HepG2 (cell line): ENCODE results near the gene PLA2G12B. TPM values are rescaled to one million over a fixed set of nuclear protein-coding genes. Genes with fewer than 3 reads are reported as not detected.

ENCODE experiments used
- FLYWCH1 ChIP-seq: sonication (generic); formaldehyde crosslinking; IDR thresholded peaks from 2 replicates; pipeline ENCODE4 v1.8.1; 2023; ENCODE audit warnings: mild to moderate bottlenecking, missing genetic modification reagents
- HNRNPL ChIP-seq: fragments of 200-400 bp; formaldehyde crosslinking; IDR thresholded peaks from 2 replicates; pipeline ENCODE4 v1.6.1; 2017; ENCODE audit warnings: mild to moderate bottlenecking, low read depth, low read length
- MAFG ChIP-seq: sonication (generic); formaldehyde crosslinking; IDR thresholded peaks from 2 replicates; pipeline ENCODE4 v1.5.1; 2020; ENCODE audit warnings: mild to moderate bottlenecking, missing genetic modification reagents
- MTF1 ChIP-seq: sonication (generic); formaldehyde crosslinking; IDR thresholded peaks from 2 replicates; pipeline ENCODE4 v1.5.0; 2020; ENCODE audit warnings: missing genetic modification reagents
- PAWR ChIP-seq: sonication (generic); formaldehyde crosslinking; IDR thresholded peaks from 2 replicates; pipeline ENCODE4 v1.4.0; 2020; ENCODE audit warnings: missing genetic modification reagents, mild to moderate bottlenecking, borderline replicate concordance
- RCOR2 ChIP-seq: IDR thresholded peaks from 2 replicates; pipeline ENCODE4 v1.6.1; 2016; ENCODE audit warnings: missing biosample characterization, missing genetic modification reagents
- TEAD3 ChIP-seq: optimal IDR thresholded peaks from 2 replicates; pipeline ENCODE3; 2016; ENCODE audit warnings: borderline replicate concordance
- ZBTB10 ChIP-seq: sonication (generic); formaldehyde crosslinking; IDR thresholded peaks from 2 replicates; pipeline ENCODE4 v1.4.0; 2020; ENCODE audit warnings: missing genetic modification reagents, borderline replicate concordance
- ZC3H13 ChIP-seq: sonication (generic); formaldehyde crosslinking; IDR thresholded peaks from 2 replicates; pipeline ENCODE4 v1.8.1; 2023; ENCODE audit warnings: mild to moderate bottlenecking, missing genetic modification reagents, moderate library complexity
- ZEB1 ChIP-seq: IDR thresholded peaks from 2 replicates; pipeline ENCODE4 v1.6.1; 2012; ENCODE audit warnings: mild to moderate bottlenecking, low read depth, inconsistent platforms; ENCODE audit not compliant: insufficient replicate concordance
- ZNF292 ChIP-seq: sonication (generic); formaldehyde crosslinking; IDR thresholded peaks from 2 replicates; pipeline ENCODE4 v1.8.1; 2022; ENCODE audit warnings: mild to moderate bottlenecking, low read depth, missing genetic modification reagents, borderline replicate concordance
- ZNF430 ChIP-seq: sonication (generic); formaldehyde crosslinking; IDR thresholded peaks from 2 replicates; pipeline ENCODE4 v1.9.0; 2021; ENCODE audit warnings: mild to moderate bottlenecking, missing genetic modification reagents
- ZNF674 ChIP-seq: sonication (generic); formaldehyde crosslinking; IDR thresholded peaks from 2 replicates; pipeline ENCODE4 v1.5.0; 2020; ENCODE audit warnings: low read depth, mild to moderate bottlenecking, missing genetic modification reagents
- ZNF724P ChIP-seq: sonication (generic); formaldehyde crosslinking; IDR thresholded peaks from 2 replicates; pipeline ENCODE4 v1.8.0; 2022; ENCODE audit warnings: missing genetic modification reagents, borderline replicate concordance
- ZNF761 ChIP-seq: sonication (generic); formaldehyde crosslinking; conservative IDR thresholded peaks from 2 replicates; pipeline ENCODE4 v1.4.0; 2020; ENCODE audit warnings: mild to moderate bottlenecking, missing genetic modification reagents
- polyA plus RNA-seq, 8 experiments: library from polyadenylated mRNA; depleted of rRNA in 3 of 8; stranded (reverse) in 7 of 8; unstranded in 1 of 8; fragments of >200 nt; fragmentation: Illumina TruSeq in 4 of 8; extraction: Trizol in 4 of 8; gene quantifications; 2 replicates each; pipeline versions ENCODE4 v1.2.1 to v1.2.3, GENCODE V29; 2011 to 2016; ENCODE audit warnings: low read depth in 4 of 8, missing spikeins in 1 of 8, mixed read lengths in 1 of 8; ENCODE audit not compliant: insufficient read depth in 1 of 8
- total RNA-seq, 5 experiments: library from RNA; depleted of rRNA; stranded (reverse); fragments of >200 nt; fragmentation: Illumina TruSeq; extraction: Trizol; gene quantifications; 2 replicates each; pipeline ENCODE4 v1.2.3, GENCODE V29; 2016; ENCODE audit warnings: low read depth in 1 of 5
- TF ChIP-seq, protein P1 (sequence below): sonication (generic); formaldehyde crosslinking; IDR thresholded peaks from 2 replicates; pipeline ENCODE4 v1.8.0; 2022; ENCODE audit warnings: missing genetic modification reagents, mild to moderate bottlenecking, inconsistent platforms, borderline replicate concordance
- TF ChIP-seq, protein P2 (sequence below): sonication (generic); formaldehyde crosslinking; IDR thresholded peaks from 2 replicates; pipeline ENCODE4 v1.5.0; 2020; ENCODE audit warnings: mild to moderate bottlenecking, missing genetic modification reagents
- TF ChIP-seq, protein P3 (sequence below): sonication (generic); formaldehyde crosslinking; IDR thresholded peaks from 2 replicates; pipeline ENCODE4 v1.5.0; 2020; ENCODE audit warnings: missing genetic modification reagents
- TF ChIP-seq, protein P4 (sequence below): sonication (generic); formaldehyde crosslinking; IDR thresholded peaks from 2 replicates; pipeline ENCODE4 v1.4.0; 2020; ENCODE audit warnings: missing genetic modification reagents, mild to moderate bottlenecking, borderline replicate concordance

Gene PLA2G12B
- total and polyA plus RNA-seq, 2 of the 13 experiments (the other 11 are each of a cell fraction or from before 2014, with no cell fraction given) = 7.7 to 38.0 TPM

GRCh38 chr10:72952642-72953158, 1.9 kb downstream of the PLA2G12B start (continued):
- TF ChIP-seq, protein P1, sequence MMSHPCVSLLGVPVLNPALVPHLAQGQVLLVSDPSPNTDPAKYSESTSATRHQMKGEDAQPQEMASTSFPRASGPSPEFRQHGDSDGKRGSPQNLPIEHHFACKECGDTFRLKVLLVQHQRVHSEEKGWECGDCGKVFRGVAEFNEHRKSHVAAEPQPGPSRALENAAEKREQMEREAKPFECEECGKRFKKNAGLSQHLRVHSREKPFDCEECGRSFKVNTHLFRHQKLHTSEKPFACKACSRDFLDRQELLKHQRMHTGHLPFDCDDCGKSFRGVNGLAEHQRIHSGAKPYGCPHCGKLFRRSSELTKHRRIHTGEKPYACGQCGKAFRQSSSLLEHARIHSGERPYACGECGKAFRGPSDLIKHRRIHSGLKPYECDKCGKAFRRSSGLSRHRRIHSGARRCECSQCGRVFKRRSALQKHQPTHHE (CRISPR knock-in tag) = no peak
- TF ChIP-seq, protein P2, sequence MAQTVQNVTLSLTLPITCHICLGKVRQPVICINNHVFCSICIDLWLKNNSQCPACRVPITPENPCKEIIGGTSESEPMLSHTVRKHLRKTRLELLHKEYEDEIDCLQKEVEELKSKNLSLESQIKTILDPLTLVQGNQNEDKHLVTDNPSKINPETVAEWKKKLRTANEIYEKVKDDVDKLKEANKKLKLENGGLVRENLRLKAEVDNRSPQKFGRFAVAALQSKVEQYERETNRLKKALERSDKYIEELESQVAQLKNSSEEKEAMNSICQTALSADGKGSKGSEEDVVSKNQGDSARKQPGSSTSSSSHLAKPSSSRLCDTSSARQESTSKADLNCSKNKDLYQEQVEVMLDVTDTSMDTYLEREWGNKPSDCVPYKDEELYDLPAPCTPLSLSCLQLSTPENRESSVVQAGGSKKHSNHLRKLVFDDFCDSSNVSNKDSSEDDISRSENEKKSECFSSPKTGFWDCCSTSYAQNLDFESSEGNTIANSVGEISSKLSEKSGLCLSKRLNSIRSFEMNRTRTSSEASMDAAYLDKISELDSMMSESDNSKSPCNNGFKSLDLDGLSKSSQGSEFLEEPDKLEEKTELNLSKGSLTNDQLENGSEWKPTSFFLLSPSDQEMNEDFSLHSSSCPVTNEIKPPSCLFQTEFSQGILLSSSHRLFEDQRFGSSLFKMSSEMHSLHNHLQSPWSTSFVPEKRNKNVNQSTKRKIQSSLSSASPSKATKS (CRISPR knock-in tag) = no peak
- no peak for TF ChIP-seq ZNF761 (CRISPR knock-in tag)
- TF ChIP-seq ZC3H13 (CRISPR knock-in tag) = no peak
- no peak for TF ChIP-seq TEAD3 (CRISPR knock-in tag)
- TF ChIP-seq, protein P3, sequence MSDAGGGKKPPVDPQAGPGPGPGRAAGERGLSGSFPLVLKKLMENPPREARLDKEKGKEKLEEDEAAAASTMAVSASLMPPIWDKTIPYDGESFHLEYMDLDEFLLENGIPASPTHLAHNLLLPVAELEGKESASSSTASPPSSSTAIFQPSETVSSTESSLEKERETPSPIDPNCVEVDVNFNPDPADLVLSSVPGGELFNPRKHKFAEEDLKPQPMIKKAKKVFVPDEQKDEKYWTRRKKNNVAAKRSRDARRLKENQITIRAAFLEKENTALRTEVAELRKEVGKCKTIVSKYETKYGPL = no peak
- no peak for TF ChIP-seq PAWR
- peak; percentile 87 for TF ChIP-seq ZEB1
- no peak for TF ChIP-seq ZNF674 (CRISPR knock-in tag)
- TF ChIP-seq ZNF724P (CRISPR knock-in tag) = no peak
- TF ChIP-seq MAFG = no peak
- TF ChIP-seq HNRNPL = no peak
- TF ChIP-seq RCOR2 (CRISPR knock-in tag) = no peak
- TF ChIP-seq ZNF292 = no peak
- no peak for TF ChIP-seq FLYWCH1 (CRISPR knock-in tag)
- TF ChIP-seq MTF1 (CRISPR knock-in tag) = no peak
- no peak for TF ChIP-seq ZBTB10 (CRISPR knock-in tag)
- 0 out of 2 replicates have a peak, but pooled peaks have one; percentile 52 for TF ChIP-seq ZNF430 (CRISPR knock-in tag)
- TF ChIP-seq, protein P4, sequence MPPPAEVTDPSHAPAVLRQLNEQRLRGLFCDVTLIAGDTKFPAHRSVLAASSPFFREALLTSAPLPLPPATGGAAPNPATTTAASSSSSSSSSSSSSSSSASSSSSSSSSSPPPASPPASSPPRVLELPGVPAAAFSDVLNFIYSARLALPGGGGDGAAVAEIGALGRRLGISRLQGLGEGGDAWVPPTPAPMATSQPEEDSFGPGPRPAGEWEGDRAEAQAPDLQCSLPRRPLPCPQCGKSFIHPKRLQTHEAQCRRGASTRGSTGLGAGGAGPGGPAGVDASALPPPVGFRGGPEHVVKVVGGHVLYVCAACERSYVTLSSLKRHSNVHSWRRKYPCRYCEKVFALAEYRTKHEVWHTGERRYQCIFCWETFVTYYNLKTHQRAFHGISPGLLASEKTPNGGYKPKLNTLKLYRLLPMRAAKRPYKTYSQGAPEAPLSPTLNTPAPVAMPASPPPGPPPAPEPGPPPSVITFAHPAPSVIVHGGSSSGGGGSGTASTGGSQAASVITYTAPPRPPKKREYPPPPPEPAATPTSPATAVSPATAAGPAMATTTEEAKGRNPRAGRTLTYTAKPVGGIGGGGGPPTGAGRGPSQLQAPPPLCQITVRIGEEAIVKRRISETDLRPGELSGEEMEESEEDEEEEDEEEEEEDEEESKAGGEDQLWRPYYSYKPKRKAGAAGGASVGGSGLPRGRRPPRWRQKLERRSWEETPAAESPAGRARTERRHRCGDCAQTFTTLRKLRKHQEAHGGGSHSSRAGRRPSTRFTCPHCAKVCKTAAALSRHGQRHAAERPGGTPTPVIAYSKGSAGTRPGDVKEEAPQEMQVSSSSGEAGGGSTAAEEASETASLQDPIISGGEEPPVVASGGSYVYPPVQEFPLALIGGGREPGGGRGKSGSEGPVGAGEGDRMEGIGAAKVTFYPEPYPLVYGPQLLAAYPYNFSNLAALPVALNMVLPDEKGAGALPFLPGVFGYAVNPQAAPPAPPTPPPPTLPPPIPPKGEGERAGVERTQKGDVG (CRISPR knock-in tag) = no peak
